Stimulated activated CD4-positive, alpha-beta T cell treated with anti-CD3 and anti-CD28 coated beads, TNF-alpha, amount 100 ng/mL, for 24 hours (primary cell): ENCODE results near the gene LSM7.

ENCODE experiments used
- DNase-seq, 3 experiments: peaks; one replicate each; pipeline ENCODE4 v3.0.0-alpha.2; 2020; ENCODE audit warnings: low read depth in 3 of 3

The LSM7 gene

DNA sequence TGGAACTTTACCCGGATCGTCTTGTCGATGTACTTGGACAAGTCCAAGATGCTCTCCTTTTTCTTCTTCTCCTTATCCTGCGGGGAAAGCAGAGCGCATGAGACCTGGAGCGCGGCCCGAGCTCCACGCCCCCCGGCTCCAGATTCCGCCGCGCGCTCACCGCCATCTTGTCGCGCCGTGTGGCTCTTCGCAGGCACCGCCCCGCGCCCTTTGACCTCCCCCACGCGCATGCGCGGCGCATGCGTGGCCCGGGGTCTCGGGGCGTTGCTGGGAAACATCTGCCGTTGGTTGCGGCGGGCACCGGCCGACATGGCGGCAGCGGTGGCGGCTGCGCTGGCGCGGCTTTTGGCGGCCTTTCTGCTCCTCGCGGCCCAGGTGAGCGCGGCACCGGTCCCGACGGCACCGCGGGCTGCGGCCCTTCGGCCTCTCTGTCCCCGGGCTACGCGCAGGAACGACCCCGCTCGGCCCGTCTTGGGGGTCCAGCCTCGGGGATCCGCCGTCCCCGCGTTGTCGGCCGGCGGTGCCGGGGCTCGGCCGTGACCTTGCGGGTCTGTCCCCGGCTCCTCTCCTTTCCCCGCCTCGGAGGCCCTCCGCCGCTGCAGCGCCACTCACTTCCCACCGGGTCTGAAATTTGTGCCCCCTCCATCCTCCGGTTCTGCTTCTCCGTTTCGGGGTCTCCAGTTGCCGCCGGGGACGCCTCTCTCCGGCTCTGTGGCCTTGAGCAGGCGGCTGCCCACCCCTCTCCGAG lies at the start of gene LSM7, which contains the start of gene SPPL2B:
Gene LSM7, minus strand, starts transcription at position 186 of the 748 bp plus-strand sequence. Its CDS starts 20 bp downstream, at position 166.
Gene SPPL2B, plus strand, starts transcription at position 284 of the 748 bp plus-strand sequence. Its CDS starts 26 bp downstream, at position 310.
- DNase-seq, result peak; percentile 84 to 89 (median 84)

DNA sequence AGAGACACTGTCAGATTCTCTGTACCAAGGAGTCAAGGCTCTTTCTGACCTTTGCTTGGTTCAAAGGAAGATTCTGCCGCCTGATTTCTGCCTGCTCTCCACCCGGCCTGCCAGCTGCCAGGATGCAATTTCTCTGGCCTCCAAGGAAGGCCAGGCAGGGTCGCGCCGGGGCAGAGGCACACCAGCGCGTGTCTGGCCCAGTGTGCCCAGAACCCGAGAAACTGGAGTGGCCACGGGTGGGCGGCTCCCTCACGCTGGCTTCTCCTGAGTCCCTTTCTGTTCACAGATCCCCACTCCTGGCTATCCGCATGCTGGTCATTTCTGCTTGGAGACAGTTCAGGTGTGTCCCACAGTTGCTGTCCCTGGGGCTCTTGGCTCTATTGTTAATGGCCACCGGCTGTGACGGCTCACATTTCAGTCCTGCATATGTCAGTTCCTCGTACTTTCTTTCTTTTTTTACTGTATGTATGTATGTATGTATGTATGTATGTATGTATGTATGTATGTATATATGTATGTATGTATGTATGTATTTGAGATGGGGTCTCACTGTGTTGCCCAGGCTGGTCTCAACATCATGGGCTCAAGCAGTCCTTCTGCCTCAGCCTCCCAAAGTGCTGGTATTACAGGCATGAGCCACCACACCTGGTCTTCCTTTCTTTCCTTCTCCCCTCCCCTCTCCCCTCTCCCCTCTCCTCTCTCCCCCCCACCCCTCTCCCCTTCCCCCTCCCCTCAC lies 48.6 kb upstream of the LSM7 start:
- no peak for DNase-seq

- DNase-seq, result no peak
Measured at GRCh38 chr19:2375353-2376121, 47.2 kb upstream of the LSM7 start.

- DNase-seq, result no peak
Measured at GRCh38 chr19:2374808-2375207, 46.4 kb upstream of the LSM7 start.

GRCh38 chr19:2372076-2372612 lies 43.8 kb upstream of the LSM7 start:
- DNase-seq, result no peak

DNA sequence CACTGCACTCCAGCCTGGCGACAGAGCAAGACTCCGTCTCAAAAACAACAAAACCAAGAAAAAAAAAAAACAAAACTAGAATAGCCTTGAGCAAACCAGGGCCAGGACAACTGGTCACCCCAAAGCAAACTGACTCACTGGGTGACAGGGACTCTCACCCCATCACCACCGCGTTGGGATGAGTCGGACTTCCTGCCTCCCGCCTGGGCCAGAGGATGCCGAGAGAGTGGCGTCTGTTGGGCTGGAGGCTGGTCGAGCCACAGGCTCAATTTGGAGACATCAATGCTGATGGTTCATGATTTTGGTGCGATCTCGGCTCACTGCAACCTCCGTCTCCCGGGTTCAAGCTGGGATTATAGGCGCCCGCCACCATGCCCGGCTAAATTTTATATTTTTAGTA lies 43.3 kb upstream of the LSM7 start:
- no peak for DNase-seq

- DNase-seq, result no peak
Measured at GRCh38 chr19:2365201-2365970, 37.0 kb upstream of the LSM7 start.

GRCh38 chr19:2363419-2363818 lies 35.0 kb upstream of the LSM7 start:
- no peak for DNase-seq

DNA sequence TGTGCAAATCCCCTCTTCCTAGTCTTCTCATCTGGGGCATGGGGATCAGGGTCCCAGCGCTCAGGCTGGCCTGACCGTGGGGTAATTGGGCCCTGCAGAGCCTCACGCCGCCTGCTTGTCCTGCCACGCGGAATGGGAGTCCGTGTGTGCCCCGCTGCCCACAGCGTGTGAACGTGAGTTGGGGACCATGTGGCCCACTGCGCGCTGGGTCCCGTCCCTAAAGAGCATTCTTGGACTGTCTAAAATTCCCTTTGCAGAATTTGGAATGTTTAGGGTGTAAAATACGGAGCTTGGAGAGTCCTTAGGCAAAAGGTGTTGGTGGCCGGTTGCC lies 34.5 kb upstream of the LSM7 start:
- DNase-seq, result no peak

- no peak for DNase-seq
Measured at GRCh38 chr19:2362046-2362969, 33.9 kb upstream of the LSM7 start.

GRCh38 chr19:2361246-2362045 lies 33.1 kb upstream of the LSM7 start:
- no peak for DNase-seq

- DNase-seq, result no peak
Measured at GRCh38 chr19:2360833-2361232, 32.4 kb upstream of the LSM7 start.

DNA sequence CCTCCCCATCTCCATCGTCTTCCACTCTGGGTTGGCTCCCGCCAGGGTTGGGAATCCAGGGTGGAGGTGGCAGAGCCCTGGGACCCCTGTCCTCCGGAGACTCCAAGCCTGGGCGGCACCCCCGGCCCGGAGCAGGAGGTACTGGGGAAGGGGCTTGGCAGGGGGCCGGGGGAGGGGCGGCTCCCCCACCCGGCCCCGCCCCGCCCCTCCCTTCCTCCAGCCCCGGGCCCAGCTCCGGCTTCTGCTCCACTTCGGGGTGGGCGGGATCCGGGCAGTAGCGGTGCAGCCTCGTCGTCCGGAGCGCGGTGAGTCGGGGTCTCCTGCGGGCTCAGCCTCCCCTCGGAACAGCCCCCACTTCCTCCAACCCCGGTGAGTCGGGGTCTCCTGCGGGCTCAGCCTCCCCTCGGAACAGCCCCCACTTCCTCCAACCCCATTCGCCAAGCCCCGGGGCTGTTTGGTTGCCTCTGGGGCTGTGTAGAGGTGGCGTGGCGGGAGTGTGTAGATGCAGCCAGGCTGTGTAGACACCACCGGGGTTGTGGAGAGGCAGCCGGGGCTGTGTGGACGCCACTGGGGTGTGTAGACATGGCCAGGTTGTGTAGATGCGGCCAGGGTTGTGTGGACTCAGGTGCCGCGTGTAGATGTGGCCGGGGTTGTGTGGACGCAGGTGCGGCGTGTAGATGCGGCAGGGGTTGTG lies 31.8 kb upstream of the LSM7 start, which contains the start of gene TMPRSS9:
Gene TMPRSS9, plus strand, starts transcription at position 274 of the 694 bp plus-strand sequence. CDS start 29,521 bp downstream, outside the sequence.
- DNase-seq, result no peak

DNA sequence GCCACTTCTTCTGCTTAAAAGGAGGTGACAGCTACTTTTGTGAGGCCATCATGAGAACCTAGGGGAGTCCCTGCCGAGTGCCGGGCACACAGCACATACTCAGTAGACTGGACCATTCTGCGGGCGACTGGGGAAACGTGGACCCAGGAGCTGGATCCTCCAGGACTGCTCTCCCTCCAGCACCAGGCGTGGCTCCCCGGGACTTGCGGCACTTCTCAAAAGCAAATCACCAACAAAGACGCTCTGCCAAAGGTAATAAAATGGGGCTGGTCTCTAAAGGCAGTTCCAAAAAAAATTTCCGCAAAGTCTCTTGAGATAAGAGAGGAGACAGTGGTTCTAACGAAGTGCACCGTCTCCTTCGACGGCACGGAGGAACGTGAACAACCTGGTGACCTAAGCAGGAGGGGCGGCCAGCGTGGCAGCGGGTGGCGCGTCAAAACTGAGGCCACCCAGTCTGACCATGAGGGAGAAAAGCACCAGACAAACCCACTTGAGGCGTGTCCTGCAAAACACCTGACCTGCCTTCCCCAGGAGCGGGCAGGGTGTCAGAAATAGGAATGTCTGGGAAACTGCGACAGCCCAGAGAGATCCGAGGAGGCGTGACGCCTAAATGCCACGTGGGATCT lies 30.3 kb upstream of the LSM7 start:
- DNase-seq, result no peak

GRCh38 chr19:2357279-2358206 lies 29.2 kb upstream of the LSM7 start:
- no peak for DNase-seq

DNA sequence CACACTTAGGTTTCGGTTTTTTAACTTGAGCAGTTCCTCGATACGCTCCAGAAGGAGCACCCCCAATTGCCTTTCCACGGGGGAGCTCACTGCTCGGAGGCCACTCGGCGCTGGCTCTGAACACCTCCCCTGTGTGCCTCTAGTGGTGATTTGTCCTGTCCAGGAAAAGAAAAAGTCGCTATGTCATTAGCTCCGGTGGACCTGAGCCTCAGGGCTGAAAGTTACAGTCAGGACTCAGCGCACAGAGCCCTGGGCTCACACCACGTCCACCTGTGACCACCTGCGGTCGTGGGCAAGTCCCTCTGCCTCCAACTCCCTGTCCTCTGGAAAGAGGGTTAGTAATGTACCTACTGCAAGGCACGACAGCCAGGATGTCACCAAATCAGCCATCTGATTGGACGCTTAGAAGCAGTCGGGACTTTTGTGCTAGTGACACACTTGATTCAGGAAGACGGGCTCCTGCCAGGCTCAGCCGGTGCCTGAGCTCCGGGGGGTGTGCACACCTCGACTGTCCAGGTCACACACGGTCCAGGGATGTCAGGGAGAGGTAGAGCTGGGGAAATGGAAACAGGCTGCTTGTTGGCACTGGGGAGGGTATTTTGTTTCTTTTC lies 27.8 kb upstream of the LSM7 start:
- DNase-seq, result no peak
